Liver (tissue), 9 donors: ENCODE measurements around the gene CEPT1. TPM values are rescaled to one million over a fixed set of nuclear protein-coding genes. Genes with fewer than 3 reads are reported as not detected.

Experiments
- DNase-seq: peaks from one replicate; pipeline ENCODE4 v3.0.0-alpha.2; 2017; ENCODE audit warnings: low spot score
- H3K27ac ChIP-seq, 2 donors: one replicate each; pipeline ENCODE4 v1.7.0; 2013; ENCODE audit warnings: inconsistent platforms in 2 of 2, low read length in 2 of 2, control low read depth in 1 of 2, low read depth in 1 of 2, mild to moderate bottlenecking in 1 of 2
- H3K27me3 ChIP-seq, 4 donors: one replicate each; pipeline versions ENCODE4 v1.6.1 to v1.7.0; 2013; ENCODE audit warnings: low read length in 3 of 4, inconsistent platforms in 1 of 4, mild to moderate bottlenecking in 1 of 4, moderate library complexity in 1 of 4; ENCODE audit not compliant: control insufficient read depth in 4 of 4, insufficient read depth in 4 of 4
- H3K36me3 ChIP-seq, 4 donors: one replicate each; pipeline versions ENCODE4 v1.6.1 to v1.7.0; 2013; ENCODE audit warnings: low read length in 3 of 4, mild to moderate bottlenecking in 3 of 4, low read depth in 1 of 4, moderate library complexity in 1 of 4; ENCODE audit not compliant: control insufficient read depth in 4 of 4, insufficient read depth in 3 of 4
- H3K4me1 ChIP-seq, 4 donors: one replicate each; pipeline versions ENCODE4 v1.6.1 to v1.7.0; 2013; ENCODE audit warnings: low read length in 3 of 4, mild to moderate bottlenecking in 3 of 4, moderate library complexity in 1 of 4; ENCODE audit not compliant: control insufficient read depth in 4 of 4, insufficient read depth in 4 of 4
- H3K4me3 ChIP-seq, 3 donors: one replicate each; pipeline versions ENCODE4 v1.6.1 to v1.7.0; 2013; ENCODE audit warnings: low read length in 3 of 3, control low read depth in 1 of 3, low read depth in 1 of 3, mild to moderate bottlenecking in 1 of 3
- H3K9ac ChIP-seq, 2 donors: one replicate each; pipeline ENCODE4 v1.7.0; 2013; ENCODE audit warnings: low read length in 2 of 2, mild to moderate bottlenecking in 2 of 2, moderate library complexity in 2 of 2, control low read depth in 1 of 2, low read depth in 1 of 2
- H3K9me3 ChIP-seq, 4 donors: one replicate each; pipeline versions ENCODE4 v1.6.1 to v1.7.0; 2013; ENCODE audit warnings: low read length in 3 of 4; ENCODE audit not compliant: control insufficient read depth in 4 of 4
- ATF3 ChIP-seq: IDR thresholded peaks from 2 replicates; pipeline ENCODE4 v1.6.1; 2016; ENCODE audit warnings: antibody characterized with exemption
- FOXA1 ChIP-seq: IDR thresholded peaks from 2 replicates; pipeline ENCODE4 v1.6.1; 2016; ENCODE audit warnings: antibody characterized with exemption
- FOXA2 ChIP-seq: IDR thresholded peaks from 2 replicates; pipeline ENCODE4 v1.6.1; 2016; ENCODE audit warnings: antibody characterized with exemption
- GABPA ChIP-seq, 2 donors: IDR thresholded peaks in 1 of 2; conservative IDR thresholded peaks in 1 of 2; 2 replicates each; pipeline ENCODE4 v1.6.1; 2016; ENCODE audit warnings: antibody characterized with exemption in 2 of 2, mild to moderate bottlenecking in 1 of 2, moderate library complexity in 1 of 2
- HNF4A ChIP-seq, 2 donors: conservative IDR thresholded peaks; 2 replicates each; pipeline ENCODE4 v1.6.1; 2016; ENCODE audit warnings: antibody characterized with exemption in 2 of 2, mild to moderate bottlenecking in 2 of 2
- NR2F2 ChIP-seq: IDR thresholded peaks from 2 replicates; pipeline ENCODE4 v1.6.1; 2016; ENCODE audit warnings: antibody characterized with exemption
- RAD21 ChIP-seq, 2 donors: IDR thresholded peaks; 2 replicates each; pipeline ENCODE4 v1.6.1; 2016; ENCODE audit warnings: antibody characterized with exemption in 2 of 2, mild to moderate bottlenecking in 2 of 2
- RXRA ChIP-seq, 2 donors: IDR thresholded peaks; 2 replicates each; pipeline ENCODE4 v1.6.1; 2017 to 2018; ENCODE audit warnings: antibody characterized with exemption in 2 of 2, mild to moderate bottlenecking in 1 of 2
- SP1 ChIP-seq: IDR thresholded peaks from 2 replicates; pipeline ENCODE4 v1.6.1; 2018; ENCODE audit warnings: antibody characterized with exemption, mild to moderate bottlenecking
- TAF1 ChIP-seq: conservative IDR thresholded peaks from 2 replicates; pipeline ENCODE4 v1.6.1; 2016; ENCODE audit warnings: antibody characterized with exemption, mild to moderate bottlenecking
- ZBTB33 ChIP-seq: IDR thresholded peaks from 2 replicates; pipeline ENCODE4 v1.6.1; 2016; ENCODE audit warnings: antibody characterized with exemption
- WGBS: extraction: QIAGEN DNeasy Blood & Tissue Kit; methylation state at CpG from one replicate; pipeline ENCODE4 v1.1.7; 2013; 5-methylcytosine and 5-hydroxymethylcytosine counted together
- polyA plus RNA-seq, 2 donors: library from polyadenylated mRNA; stranded (reverse) in 1 of 2; unstranded in 1 of 2; fragments of 200-250 nt in 1 of 2; fragments of >200 nt in 1 of 2; fragmentation: Nextera tagmentation in 1 of 2; extraction: Ambion mirVana in 1 of 2; gene quantifications; one replicate each; pipeline versions ENCODE4 v1.2.1 to v1.2.3, GENCODE V29; 2013 to 2015
- total RNA-seq, 2 donors: library from RNA; depleted of rRNA; stranded (reverse); fragments of >200 nt; gene quantifications; one replicate each; pipeline ENCODE4 v1.2.3, GENCODE V29; 2014
- TF ChIP-seq, protein P1 (sequence below): IDR thresholded peaks from 2 replicates; pipeline ENCODE4 v1.6.1; 2016; ENCODE audit warnings: antibody characterized with exemption
- TF ChIP-seq, protein P2 (sequence below): fragments of 150-350 bp; IDR thresholded peaks from 2 replicates; pipeline ENCODE4 v1.5.1; 2017; ENCODE audit warnings: improper control_type of control experiment, low read depth, low read length; ENCODE audit not compliant: missing input control
- TF ChIP-seq, protein P3 (sequence below): IDR thresholded peaks from 2 replicates; pipeline ENCODE4 v1.6.1; 2016; ENCODE audit warnings: antibody characterized with exemption, mild to moderate bottlenecking
- donor health status: healthy.
- donor health status: healthy.
- donor health status: healthy.
- donor health status: healthy.
- donor health status: healthy.

CEPT1 gene
- total and polyA plus RNA-seq, 4 donors = 10.0 to 37.3 (median 27.7) TPM

DNA sequence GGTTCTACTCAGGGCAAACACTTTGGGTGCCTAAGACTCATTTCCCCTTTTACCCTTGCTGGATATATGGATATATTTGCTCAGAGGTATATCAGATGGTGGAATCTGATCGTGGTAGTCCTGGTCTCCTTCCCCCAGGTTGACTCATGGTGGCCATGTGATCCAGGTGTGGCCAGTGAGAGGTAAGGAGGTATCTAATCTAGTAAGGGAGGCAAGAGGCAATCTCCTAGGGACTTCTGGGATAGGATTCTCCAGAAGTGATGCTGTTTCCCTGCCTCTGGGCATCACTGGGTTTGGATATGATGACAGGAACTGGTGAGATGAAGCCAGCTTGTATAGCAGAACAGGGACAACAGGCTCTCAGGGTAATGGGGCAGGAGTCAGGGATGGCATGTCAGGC lies 68.9 kb downstream of the CEPT1 start:
- peaks cover 0 to 4% (median under 1%) of the 10 kb centered on the region in 4 donors for H3K4me1 ChIP-seq
- no peak overlapping the region for H3K4me3 ChIP-seq
- TF ChIP-seq, protein P1, sequence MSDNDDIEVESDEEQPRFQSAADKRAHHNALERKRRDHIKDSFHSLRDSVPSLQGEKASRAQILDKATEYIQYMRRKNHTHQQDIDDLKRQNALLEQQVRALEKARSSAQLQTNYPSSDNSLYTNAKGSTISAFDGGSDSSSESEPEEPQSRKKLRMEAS = no peak
- TF ChIP-seq FOXA1 (no peak), SP1 (no peak)
- no peaks in the 10 kb centered on the region for H3K9me3 ChIP-seq
- H3K36me3 ChIP-seq = no peaks in the 10 kb centered on the region
- WGBS = 48% methylated on average over 1 of the region's 1 CpG
- no peak overlapping the region for H3K27ac ChIP-seq
- no peaks in the 10 kb centered on the region for H3K27me3 ChIP-seq
- no peak for DNase-seq
- no peak overlapping the region for H3K9ac ChIP-seq

GRCh38 chr1:111209622-111210021 lies 69.6 kb downstream of the CEPT1 start:
- TF ChIP-seq FOXA2 (no peak), GABPA (IDR thresholded peaks at IDR 0.05 in 1 of 2, conservative IDR thresholded peaks at IDR 0.05 in 1 of 2) (no peak), ATF3 (no peak), HNF4A (conservative IDR thresholded peaks at IDR 0.05) (no peak), RAD21 (IDR thresholded peaks at IDR 0.05) (no peak), NR2F2 (no peak), ZBTB33 (no peak), SP1 (no peak), TAF1 (no peak), RXRA (IDR thresholded peaks at IDR 0.05) (no peak)
- TF ChIP-seq, protein P2, sequence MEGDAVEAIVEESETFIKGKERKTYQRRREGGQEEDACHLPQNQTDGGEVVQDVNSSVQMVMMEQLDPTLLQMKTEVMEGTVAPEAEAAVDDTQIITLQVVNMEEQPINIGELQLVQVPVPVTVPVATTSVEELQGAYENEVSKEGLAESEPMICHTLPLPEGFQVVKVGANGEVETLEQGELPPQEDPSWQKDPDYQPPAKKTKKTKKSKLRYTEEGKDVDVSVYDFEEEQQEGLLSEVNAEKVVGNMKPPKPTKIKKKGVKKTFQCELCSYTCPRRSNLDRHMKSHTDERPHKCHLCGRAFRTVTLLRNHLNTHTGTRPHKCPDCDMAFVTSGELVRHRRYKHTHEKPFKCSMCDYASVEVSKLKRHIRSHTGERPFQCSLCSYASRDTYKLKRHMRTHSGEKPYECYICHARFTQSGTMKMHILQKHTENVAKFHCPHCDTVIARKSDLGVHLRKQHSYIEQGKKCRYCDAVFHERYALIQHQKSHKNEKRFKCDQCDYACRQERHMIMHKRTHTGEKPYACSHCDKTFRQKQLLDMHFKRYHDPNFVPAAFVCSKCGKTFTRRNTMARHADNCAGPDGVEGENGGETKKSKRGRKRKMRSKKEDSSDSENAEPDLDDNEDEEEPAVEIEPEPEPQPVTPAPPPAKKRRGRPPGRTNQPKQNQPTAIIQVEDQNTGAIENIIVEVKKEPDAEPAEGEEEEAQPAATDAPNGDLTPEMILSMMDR = no peak
- TF ChIP-seq, protein P3, sequence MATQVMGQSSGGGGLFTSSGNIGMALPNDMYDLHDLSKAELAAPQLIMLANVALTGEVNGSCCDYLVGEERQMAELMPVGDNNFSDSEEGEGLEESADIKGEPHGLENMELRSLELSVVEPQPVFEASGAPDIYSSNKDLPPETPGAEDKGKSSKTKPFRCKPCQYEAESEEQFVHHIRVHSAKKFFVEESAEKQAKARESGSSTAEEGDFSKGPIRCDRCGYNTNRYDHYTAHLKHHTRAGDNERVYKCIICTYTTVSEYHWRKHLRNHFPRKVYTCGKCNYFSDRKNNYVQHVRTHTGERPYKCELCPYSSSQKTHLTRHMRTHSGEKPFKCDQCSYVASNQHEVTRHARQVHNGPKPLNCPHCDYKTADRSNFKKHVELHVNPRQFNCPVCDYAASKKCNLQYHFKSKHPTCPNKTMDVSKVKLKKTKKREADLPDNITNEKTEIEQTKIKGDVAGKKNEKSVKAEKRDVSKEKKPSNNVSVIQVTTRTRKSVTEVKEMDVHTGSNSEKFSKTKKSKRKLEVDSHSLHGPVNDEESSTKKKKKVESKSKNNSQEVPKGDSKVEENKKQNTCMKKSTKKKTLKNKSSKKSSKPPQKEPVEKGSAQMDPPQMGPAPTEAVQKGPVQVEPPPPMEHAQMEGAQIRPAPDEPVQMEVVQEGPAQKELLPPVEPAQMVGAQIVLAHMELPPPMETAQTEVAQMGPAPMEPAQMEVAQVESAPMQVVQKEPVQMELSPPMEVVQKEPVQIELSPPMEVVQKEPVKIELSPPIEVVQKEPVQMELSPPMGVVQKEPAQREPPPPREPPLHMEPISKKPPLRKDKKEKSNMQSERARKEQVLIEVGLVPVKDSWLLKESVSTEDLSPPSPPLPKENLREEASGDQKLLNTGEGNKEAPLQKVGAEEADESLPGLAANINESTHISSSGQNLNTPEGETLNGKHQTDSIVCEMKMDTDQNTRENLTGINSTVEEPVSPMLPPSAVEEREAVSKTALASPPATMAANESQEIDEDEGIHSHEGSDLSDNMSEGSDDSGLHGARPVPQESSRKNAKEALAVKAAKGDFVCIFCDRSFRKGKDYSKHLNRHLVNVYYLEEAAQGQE = no peak
- TF ChIP-seq, protein P1 = no peak
- no peaks in the 10 kb centered on the region for H3K9me3 ChIP-seq
- no peaks in the 10 kb centered on the region for H3K27me3 ChIP-seq
- H3K4me3 ChIP-seq = no peak overlapping the region
- 91% methylated on average over 4 of the region's 4 CpGs for WGBS
- no peak for DNase-seq
- H3K9ac ChIP-seq = no peak overlapping the region
- no peak overlapping the region for H3K27ac ChIP-seq
- H3K36me3 ChIP-seq = no peaks in the 10 kb centered on the region
- H3K4me1 ChIP-seq = peaks cover 0 to 2% (median under 1%) of the 10 kb centered on the region in 4 donors
